Activated T-cell treated with anti-CD3 and anti-CD28 coated beads for 48 hours (primary cell): ENCODE results near the gene MOSMO.
"Not testable (repeated sequence)": the region's sequence is repeated elsewhere in the genome, so short reads cannot be mapped to it uniquely, and the experiment has no call there.

Experiments
- DNase-seq: peaks from one replicate; pipeline ENCODE4 v3.0.0-alpha.2; 2020; ENCODE audit warnings: low read depth

The MOSMO gene

GRCh38 chr16:22093996-22094395 is 86.1 kb downstream of the MOSMO start:
- no peak for DNase-seq

DNA sequence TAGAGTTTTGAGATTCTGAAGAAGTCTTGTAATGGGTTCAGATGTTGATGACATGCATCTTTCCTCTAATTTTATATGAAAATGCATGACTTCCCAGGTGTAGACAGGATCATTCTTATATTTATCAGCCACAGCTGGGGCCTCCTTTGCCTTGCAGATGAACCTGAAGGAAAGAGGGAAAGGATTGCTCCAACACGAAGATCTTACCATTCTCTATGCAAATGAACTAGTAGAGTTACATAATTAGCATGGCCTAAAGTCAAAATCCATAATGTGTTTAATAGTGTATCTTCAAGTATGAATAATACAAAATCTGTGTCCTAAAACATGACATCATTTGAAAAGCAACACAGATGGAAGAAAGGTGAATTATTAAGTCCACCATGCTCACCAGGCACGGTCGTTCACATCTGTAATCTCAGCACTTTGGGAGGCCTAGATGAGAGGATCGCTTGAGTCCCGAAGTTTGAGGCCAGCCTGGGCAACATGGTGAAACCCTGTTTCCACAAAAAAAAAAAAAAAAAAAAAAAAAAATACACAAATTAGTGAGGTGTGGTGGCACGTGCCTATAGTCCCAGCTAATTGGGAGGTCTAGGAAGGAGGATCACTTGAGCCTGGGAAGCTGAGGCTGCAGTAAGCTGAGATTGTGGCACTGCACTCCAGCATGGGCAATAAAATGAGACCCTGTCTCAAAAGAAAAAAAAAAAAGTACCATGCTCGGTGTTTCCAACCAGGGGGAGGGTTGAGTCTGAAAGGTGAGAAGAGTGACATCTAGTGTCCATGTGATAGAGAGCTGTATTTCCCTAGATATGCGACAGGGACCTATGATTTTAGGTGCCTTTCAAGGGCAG is 90.7 kb downstream of the MOSMO start:
- no peak for DNase-seq

GRCh38 chr16:22099256-22099975 is 91.5 kb downstream of the MOSMO start:
- DNase-seq, result no peak

GRCh38 chr16:22103441-22103840 is 95.5 kb downstream of the MOSMO start:
- no peak for DNase-seq

- DNase-seq, result no peak
Measured at GRCh38 chr16:22109258-22109898, 101.5 kb downstream of the MOSMO start.

DNA sequence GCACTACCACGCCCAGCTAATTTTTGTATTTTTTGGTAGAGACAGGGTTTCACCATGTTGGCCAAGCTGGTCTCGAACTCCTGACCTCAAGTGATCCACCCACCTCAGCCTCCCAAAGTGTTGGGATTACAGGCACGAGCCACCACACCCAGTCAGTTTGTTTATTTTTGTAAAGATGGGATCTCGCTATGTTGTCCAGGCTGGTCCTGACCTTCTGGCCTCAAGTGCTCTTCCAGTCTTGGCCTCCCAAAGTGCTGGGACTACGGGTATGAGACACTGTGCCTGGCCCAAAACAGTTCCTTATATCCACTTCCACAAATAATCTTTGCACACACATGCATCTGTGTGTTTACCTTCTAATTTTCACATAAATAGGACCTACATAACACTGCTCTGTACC is 103.7 kb downstream of the MOSMO start:
- DNase-seq, result not testable (repeated sequence)

DNA sequence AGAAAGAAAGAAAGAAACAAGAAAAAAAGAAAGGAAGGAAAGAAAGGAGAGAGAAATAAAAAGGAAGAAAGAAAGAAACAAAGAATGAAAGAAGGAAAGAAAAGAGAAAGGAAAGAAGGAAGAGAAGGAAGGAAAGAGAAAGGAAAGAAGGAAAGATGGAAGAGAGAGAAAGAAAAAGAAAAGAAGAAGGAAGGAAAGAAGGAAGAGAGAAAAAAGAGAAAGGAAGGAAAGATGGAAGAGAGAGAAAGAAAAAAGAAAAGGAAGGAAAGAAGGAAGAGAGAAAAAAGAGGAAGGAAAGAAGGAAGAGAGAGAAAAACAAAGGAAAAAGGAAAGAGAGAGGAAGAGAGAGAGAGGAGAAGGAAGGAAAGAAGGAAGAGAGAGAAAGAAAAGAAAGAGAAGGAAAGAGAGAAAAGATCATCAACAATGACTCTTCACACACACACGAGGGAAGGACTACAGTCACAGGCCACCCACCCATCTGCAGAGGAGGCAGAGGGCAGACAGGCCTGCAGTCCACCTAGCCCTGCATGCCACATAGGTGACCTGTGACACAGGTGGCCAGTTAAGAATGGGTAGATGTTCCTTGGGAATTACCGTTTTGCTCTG is 108.3 kb downstream of the MOSMO start:
- no peak for DNase-seq

DNA sequence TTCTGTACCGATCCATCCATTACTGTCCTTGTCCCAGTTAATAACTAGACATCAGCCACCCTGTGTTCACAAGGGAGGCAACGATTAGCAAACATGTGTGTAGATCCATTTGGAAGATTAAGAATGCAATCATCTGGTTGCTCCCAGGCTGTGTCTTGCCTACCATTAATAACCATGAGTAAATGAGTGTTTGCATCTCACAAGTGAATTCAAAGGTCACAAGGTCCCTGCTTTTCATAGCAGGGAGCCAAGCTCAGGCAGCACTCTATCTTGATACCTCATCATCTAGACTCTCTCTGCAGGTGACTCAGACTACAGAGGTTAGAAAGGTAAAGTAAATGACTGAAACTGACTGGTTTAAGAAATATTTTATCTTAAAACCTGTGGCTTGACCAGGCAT is 109.7 kb downstream of the MOSMO start:
- DNase-seq, result no peak

GRCh38 chr16:22120440-22120839 is 112.5 kb downstream of the MOSMO start:
- no peak for DNase-seq

- DNase-seq, result no peak
Measured at GRCh38 chr16:22122239-22122638, 114.3 kb downstream of the MOSMO start.

GRCh38 chr16:22123146-22123545 is 115.2 kb downstream of the MOSMO start:
- DNase-seq, result no peak

DNA sequence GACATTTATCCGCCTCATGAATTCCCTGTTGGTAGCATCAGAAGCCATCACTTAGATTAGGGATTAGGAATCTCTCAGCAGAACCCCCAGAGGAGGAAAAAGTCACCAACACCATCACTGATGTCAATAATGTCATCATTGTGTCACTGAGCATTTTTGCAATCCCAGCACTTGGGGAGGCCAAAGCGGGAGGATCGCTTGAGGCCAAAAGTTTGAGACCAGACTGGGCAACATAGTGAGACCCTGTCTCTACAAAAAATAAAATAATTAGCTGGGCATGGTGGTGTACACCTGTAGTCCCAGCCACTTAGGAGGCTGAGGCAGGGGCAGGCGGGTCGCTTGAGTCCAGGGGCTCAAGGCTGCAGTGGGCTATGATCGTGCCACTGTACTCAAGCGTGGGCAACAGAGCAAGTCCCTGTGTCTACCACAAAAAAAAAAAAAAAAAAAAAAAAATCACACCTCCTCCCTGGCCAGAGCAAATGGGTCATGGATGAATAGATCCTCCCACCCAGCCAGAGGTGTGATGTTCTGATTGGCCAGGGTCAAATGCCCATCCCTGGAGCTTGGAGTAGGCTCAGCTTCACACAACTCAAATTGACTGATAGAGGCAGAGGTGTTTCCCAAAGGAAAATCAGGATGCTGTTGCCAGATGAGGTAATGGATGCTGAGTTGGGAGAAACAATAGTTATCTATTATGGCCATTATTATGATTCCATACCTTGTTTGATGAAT is 116.0 kb downstream of the MOSMO start:
- DNase-seq, result no peak

- no peak for DNase-seq
Measured at GRCh38 chr16:22124583-22125284, 116.8 kb downstream of the MOSMO start.

DNA sequence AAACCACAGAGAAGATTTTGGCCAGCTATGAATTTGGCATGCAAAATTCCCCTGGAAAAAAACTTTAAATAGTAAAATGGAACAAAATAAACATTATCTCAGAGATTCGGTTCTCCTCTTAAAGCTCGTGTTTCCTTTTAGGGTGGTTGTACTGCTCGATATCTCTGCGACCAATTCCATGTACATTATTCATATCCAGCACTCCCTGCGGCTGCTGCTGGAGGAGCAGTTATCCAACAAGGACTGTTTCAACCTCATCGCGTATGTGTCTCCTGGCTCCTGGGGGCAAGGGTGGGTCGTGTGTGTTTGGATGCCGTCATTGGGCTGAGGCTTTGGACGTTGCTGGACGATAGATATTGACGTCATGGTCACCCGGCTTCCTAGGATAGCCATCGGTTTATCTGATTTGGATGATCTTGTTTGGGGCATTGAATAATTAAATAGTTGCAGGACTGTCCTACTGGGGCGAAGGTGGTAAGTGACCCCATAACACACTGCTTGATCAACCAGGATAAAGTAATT is 118.2 kb downstream of the MOSMO start:
- DNase-seq, result no peak

- DNase-seq, result not testable (repeated sequence)
Measured at GRCh38 chr16:22128537-22128936, 120.6 kb downstream of the MOSMO start.

DNA sequence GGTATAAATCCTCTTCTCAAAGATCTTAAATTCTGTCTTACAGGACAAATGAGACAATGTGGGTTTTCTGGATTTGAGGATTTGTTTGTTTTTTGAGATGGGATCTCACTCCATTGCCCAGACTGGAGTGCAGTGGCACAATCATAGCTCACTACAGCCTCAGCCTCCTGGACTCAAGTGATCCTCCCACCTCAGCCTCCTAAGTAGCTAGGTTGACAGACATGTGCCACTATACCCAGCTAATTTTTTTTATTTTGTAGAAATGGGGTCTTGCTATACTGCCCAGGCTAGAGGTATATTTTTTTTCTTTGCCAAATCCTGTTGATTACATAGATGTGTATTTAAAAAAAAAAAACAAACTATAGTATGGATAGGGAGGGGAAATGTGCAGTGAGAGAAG is 122.6 kb downstream of the MOSMO start:
- no peak for DNase-seq

DNA sequence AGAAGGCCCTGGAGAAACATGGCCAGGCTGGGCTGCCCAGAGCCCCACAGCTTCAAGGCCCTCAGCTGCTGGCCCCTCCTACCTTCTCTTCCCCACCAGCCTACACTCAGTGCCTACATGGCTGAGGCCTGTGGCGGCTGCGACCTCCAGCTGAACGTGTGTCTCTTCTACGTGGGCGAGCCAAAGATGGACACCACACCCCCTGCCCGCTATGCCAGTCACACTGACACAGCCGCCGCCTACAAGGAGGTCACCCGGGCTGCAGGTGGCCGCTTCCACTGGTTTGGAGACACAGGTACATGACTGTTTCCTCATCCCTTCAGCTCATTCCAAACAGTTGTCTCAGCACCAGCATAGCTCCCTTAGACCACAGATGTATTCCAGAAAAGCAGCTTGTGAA is 124.9 kb downstream of the MOSMO start:
- DNase-seq, result no peak
